Effector CD4-positive, alpha-beta T cell (primary cell): ENCODE measurements around the gene MAGEE1.

Experiments used
- DNase-seq: peaks from one replicate; pipeline ENCODE4 v3.0.0-alpha.2; 2020
- total RNA-seq: gene quantifications from one replicate; lab custom pipeline; 2026; lab: John Stamatoyannopoulos, UW

The MAGEE1 gene, protein sequence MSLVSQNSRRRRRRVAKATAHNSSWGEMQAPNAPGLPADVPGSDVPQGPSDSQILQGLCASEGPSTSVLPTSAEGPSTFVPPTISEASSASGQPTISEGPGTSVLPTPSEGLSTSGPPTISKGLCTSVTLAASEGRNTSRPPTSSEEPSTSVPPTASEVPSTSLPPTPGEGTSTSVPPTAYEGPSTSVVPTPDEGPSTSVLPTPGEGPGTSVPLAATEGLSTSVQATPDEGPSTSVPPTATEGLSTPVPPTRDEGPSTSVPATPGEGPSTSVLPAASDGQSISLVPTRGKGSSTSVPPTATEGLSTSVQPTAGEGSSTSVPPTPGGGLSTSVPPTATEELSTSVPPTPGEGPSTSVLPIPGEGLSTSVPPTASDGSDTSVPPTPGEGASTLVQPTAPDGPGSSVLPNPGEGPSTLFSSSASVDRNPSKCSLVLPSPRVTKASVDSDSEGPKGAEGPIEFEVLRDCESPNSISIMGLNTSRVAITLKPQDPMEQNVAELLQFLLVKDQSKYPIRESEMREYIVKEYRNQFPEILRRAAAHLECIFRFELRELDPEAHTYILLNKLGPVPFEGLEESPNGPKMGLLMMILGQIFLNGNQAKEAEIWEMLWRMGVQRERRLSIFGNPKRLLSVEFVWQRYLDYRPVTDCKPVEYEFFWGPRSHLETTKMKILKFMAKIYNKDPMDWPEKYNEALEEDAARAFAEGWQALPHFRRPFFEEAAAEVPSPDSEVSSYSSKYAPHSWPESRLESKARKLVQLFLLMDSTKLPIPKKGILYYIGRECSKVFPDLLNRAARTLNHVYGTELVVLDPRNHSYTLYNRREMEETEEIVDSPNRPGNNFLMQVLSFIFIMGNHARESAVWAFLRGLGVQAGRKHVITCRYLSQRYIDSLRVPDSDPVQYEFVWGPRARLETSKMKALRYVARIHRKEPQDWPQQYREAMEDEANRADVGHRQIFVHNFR
- total RNA-seq, result 12.8 reads per million, percentile 37 among the genes with 10 or more reads in this experiment

DNA sequence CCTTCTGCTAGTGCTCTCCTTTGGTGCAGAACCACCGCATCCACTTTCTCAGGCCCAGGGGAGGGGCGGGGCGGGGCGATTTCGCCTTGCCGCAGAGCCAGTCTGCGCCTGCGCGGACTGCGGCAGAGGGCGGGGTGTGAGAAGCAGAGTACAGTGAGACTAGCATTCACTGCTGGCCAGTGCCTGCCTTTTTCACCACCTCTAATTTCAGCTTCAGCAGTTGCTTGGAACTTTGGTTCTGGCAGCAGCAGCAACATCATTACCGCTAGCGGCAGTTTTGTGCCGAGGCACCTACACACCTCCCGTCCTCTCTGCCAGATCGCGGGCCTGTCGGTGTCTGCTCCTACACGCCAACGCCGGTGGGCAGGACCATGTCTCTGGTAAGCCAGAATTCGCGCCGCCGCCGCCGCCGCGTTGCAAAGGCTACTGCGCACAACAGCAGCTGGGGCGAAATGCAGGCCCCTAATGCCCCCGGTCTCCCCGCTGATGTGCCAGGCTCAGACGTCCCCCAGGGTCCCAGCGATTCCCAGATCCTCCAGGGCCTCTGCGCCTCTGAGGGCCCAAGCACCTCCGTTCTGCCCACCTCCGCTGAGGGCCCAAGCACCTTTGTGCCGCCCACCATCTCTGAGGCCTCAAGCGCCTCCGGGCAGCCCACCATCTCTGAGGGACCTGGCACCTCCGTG is at the start of gene MAGEE1:
MAGEE1 (plus strand) TSS at position 151 of the 683 bp plus-strand sequence; CDS start at position 372, 221 bp downstream.
- DNase-seq, result peak; percentile 66

GRCh38 chrX:76398970-76399369 is 28.5 kb upstream of the MAGEE1 start:
- no peak for DNase-seq

GRCh38 chrX:76407795-76408194 is 19.7 kb upstream of the MAGEE1 start:
- no peak for DNase-seq

DNA sequence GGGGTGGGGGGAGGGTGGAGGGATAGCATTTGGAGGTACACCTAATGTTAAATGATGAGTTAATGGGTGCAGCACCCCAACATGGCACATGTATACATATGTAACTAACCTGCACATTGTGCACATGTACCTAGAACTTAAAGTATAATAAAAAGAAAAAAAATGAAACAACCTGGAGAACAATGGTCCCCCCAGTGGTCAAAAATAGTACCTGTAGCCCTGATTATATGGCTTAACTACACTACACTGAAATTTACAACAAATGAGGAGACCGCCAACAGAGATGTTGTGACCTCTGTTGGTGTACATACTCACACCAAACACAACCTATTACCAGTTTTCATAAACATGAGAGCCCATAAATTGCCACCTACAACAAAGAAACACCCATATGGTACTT is 7.3 kb upstream of the MAGEE1 start:
- DNase-seq, result no peak

- DNase-seq, result peak; percentile 38
Observed at GRCh38 chrX:76428243-76429130, 977 bp downstream of the MAGEE1 start.

GRCh38 chrX:76433219-76433618 is 5.7 kb downstream of the MAGEE1 start:
- no peak for DNase-seq

GRCh38 chrX:76434103-76434741 is 6.7 kb downstream of the MAGEE1 start:
- DNase-seq, result no peak

- no peak for DNase-seq
Observed at GRCh38 chrX:76439188-76439587, 11.7 kb downstream of the MAGEE1 start.

GRCh38 chrX:76453737-76454406 is 26.4 kb downstream of the MAGEE1 start:
- no peak for DNase-seq

- no peak for DNase-seq
Observed at GRCh38 chrX:76454456-76454927, 27.0 kb downstream of the MAGEE1 start.

GRCh38 chrX:76477353-76477752 is 49.8 kb downstream of the MAGEE1 start:
- DNase-seq, result no peak
